Measurements from ENCODE around the gene DGKI. TPM values are rescaled to one million over a fixed set of nuclear protein-coding genes. Genes with fewer than 3 reads are reported as not detected.

Gene DGKI
- total RNA-seq, 1 experiment from 2014 or later: 21.6 TPM

GRCh38 chr7:137657476-137658189 is 189.1 kb downstream of the DGKI start:
- DNase-seq (ENCODE audit: low read depth): no peak

- no peak for DNase-seq (ENCODE audit: low read depth)
These were observed 189.9 kb downstream of the DGKI start for GRCh38 chr7:137656850-137657232.

- DNase-seq (ENCODE audit: low read depth): peak; percentile 73
These were observed 190.4 kb downstream of the DGKI start for GRCh38 chr7:137656227-137656849.

- DNase-seq (ENCODE audit: low read depth): no peak
These were observed 191.0 kb downstream of the DGKI start for GRCh38 chr7:137655804-137656203.

- peak; percentile 64 for DNase-seq (ENCODE audit: low read depth)
These were observed 194.1 kb downstream of the DGKI start for GRCh38 chr7:137652721-137653120.

GRCh38 chr7:137647905-137648565 is 198.7 kb downstream of the DGKI start:
- DNase-seq (ENCODE audit: low read depth): no peak

- no peak for DNase-seq (ENCODE audit: low read depth)
These were observed 204.3 kb downstream of the DGKI start for GRCh38 chr7:137642472-137642871.

GRCh38 chr7:137642031-137642430 is 204.7 kb downstream of the DGKI start:
- peak; percentile 8 for DNase-seq (ENCODE audit: low read depth)

- peak; percentile 39 for DNase-seq (ENCODE audit: low read depth)
These were observed 210.4 kb downstream of the DGKI start for GRCh38 chr7:137636376-137636775.

GRCh38 chr7:137635874-137636273 is 210.9 kb downstream of the DGKI start:
- DNase-seq (ENCODE audit: low read depth): no peak

GRCh38 chr7:137635132-137635531 is 211.6 kb downstream of the DGKI start:
- DNase-seq (ENCODE audit: low read depth): no peak

- no peak for DNase-seq (ENCODE audit: low read depth)
These were observed 212.4 kb downstream of the DGKI start for GRCh38 chr7:137634356-137634755.

- no peak for DNase-seq (ENCODE audit: low read depth)
These were observed 213.6 kb downstream of the DGKI start for GRCh38 chr7:137633133-137633532.

- DNase-seq (ENCODE audit: low read depth): no peak
These were observed 218.6 kb downstream of the DGKI start for GRCh38 chr7:137628216-137628615.

GRCh38 chr7:137626469-137627067 is 220.2 kb downstream of the DGKI start:
- DNase-seq (ENCODE audit: low read depth): peak; percentile 47

- peak; percentile 43 for DNase-seq (ENCODE audit: low read depth)
These were observed 221.6 kb downstream of the DGKI start for GRCh38 chr7:137625197-137625596.

- DNase-seq (ENCODE audit: low read depth): peak; percentile 26
These were observed 227.6 kb downstream of the DGKI start for GRCh38 chr7:137619181-137619580.

- DNase-seq (ENCODE audit: low read depth): no peak
These were observed 228.0 kb downstream of the DGKI start for GRCh38 chr7:137618748-137619147.

- no peak for DNase-seq (ENCODE audit: low read depth)
These were observed 233.7 kb downstream of the DGKI start for GRCh38 chr7:137613006-137613525.

GRCh38 chr7:137611606-137612005 is 235.2 kb downstream of the DGKI start:
- DNase-seq (ENCODE audit: low read depth): no peak

- DNase-seq (ENCODE audit: low read depth): no peak
These were observed 237.3 kb downstream of the DGKI start for GRCh38 chr7:137609500-137609899.

All from HT1080 (cell line).